PC-3 (cell line): Measurements from ENCODE around the gene ZNF436.

Experiments used
- EZH2 ChIP-seq: fragments of 300-600 bp; sonication (generic); IDR thresholded peaks from one replicate; pipeline ENCODE4 v1.6.1; 2017; ENCODE audit warnings: antibody characterized with exemption, mild to moderate bottlenecking, low read length; ENCODE audit not compliant: unreplicated experiment
- EZH2phosphoT487 ChIP-seq: fragments of 300-600 bp; sonication (generic); IDR thresholded peaks from 2 replicates; pipeline ENCODE4 v1.6.1; 2018; ENCODE audit warnings: mild to moderate bottlenecking, antibody characterized with exemption, low read length, borderline replicate concordance
- TF ChIP-seq, protein P1 (sequence below): fragments of 300-600 bp; sonication (generic); conservative IDR thresholded peaks from 2 replicates; pipeline ENCODE4 v1.5.1; 2017; ENCODE audit warnings: antibody characterized with exemption, low read depth, mild to moderate bottlenecking, low read length

DNA sequence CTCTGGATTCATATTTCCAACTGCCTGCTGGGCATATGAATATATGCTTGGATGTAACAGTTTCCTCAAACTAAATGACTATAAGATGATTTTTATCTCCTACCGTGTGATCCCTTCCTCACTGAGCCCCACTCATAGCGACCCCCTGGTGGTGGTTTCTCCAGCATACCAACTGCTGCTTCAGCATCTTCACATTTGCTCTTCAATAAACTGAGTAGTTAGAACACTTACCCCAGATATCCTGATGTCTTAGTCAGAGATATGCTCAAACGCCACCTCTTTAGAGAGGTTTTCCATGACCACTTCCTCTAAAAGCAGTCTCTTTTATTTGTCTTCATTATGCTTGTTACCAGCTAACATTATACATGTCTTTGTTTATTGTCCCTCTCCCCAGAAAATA, 15.4 kb downstream of the ZNF436 start:
- TF ChIP-seq EZH2 (no peak), EZH2phosphoT487 (no peak)
- TF ChIP-seq, protein P1, sequence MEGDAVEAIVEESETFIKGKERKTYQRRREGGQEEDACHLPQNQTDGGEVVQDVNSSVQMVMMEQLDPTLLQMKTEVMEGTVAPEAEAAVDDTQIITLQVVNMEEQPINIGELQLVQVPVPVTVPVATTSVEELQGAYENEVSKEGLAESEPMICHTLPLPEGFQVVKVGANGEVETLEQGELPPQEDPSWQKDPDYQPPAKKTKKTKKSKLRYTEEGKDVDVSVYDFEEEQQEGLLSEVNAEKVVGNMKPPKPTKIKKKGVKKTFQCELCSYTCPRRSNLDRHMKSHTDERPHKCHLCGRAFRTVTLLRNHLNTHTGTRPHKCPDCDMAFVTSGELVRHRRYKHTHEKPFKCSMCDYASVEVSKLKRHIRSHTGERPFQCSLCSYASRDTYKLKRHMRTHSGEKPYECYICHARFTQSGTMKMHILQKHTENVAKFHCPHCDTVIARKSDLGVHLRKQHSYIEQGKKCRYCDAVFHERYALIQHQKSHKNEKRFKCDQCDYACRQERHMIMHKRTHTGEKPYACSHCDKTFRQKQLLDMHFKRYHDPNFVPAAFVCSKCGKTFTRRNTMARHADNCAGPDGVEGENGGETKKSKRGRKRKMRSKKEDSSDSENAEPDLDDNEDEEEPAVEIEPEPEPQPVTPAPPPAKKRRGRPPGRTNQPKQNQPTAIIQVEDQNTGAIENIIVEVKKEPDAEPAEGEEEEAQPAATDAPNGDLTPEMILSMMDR: no peak; the same call in 1 of the 2 replicates
